HG02759 (cell line): ENCODE data around the gene GPR42.
"Not testable (repeated sequence)": the region's sequence is repeated elsewhere in the genome, so short reads cannot be mapped to it uniquely, and the experiment has no call there.

Experiments used
- ATAC-seq: cut with Tn5 transposase; IDR thresholded peaks from one replicate; pipeline ENCODE4 v1.9.1; 2021; ENCODE audit warnings: mild to moderate bottlenecking, moderate library complexity; ENCODE audit not compliant: unreplicated experiment

GPR42 gene

GRCh38 chr19:35362261-35363000 is 8.4 kb upstream of the GPR42 start:
- ATAC-seq: no peak

GRCh38 chr19:35363001-35363590 is 7.8 kb upstream of the GPR42 start:
- ATAC-seq: no peak

GRCh38 chr19:35363711-35364425 is 7.0 kb upstream of the GPR42 start:
- ATAC-seq: no peak

DNA sequence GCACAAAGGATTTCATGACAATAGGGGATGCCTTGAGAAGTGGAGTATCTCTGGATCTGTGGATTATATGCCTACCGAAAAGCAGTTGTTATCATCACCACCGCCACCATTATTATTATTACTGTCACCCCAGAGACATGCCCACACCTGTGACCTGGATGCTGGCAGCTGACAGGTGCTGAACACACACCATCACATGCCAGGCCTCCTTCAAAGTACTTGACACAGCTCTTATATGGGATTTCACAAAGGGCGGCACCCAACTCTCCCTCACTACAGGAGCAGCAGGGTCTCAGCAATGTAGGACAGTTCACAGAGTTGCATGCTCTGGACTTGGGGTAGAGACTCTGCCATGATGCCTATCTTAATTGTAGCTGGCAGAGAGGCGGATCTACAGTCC is 5.6 kb upstream of the GPR42 start:
- no peak for ATAC-seq

DNA sequence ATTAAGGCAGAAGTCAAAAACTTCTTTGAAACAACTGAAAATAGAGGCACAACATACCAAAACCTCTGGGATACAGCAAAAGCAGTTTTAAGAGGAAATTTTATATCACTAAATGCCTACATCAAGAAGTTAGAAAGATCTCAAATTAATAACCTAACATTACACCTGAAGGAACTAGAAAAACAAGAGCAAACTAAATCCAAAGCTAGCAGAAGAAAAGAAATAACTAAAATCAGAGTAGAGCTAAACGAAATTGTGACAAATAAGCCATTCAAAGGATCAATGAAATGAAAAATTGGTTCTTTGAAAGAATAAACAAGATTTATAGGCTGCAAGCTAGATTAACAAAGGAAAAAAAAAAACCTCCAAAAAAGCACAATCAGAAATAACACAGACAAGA is 2.5 kb upstream of the GPR42 start:
- ATAC-seq: no peak

- ATAC-seq: no peak
These were observed 1.3 kb upstream of the GPR42 start for GRCh38 chr19:35369522-35369921.

- no peak for ATAC-seq
These were observed 2.6 kb downstream of the GPR42 start for GRCh38 chr19:35373492-35373891.

DNA sequence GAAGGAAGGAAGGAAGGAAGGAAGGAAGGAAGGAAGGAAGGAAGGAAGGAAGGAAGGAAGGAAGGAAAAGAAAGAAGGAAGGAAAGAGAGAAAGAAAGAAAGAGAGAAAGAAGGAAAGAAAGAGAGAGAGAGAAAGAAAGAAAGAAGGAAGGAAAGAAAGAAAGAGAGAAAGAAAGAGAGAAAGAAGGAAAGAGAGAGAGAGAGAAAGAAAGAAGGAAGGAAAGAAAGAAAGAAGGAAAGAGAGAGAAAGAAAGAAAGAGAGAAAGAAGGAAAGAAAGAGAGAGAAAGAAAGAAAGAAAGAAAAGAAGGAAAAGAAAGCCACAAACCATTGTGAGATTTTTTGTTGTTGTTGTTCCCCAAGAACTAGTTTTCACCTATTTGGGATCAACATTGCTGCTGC is 3.2 kb downstream of the GPR42 start:
- not testable (repeated sequence) for ATAC-seq

DNA sequence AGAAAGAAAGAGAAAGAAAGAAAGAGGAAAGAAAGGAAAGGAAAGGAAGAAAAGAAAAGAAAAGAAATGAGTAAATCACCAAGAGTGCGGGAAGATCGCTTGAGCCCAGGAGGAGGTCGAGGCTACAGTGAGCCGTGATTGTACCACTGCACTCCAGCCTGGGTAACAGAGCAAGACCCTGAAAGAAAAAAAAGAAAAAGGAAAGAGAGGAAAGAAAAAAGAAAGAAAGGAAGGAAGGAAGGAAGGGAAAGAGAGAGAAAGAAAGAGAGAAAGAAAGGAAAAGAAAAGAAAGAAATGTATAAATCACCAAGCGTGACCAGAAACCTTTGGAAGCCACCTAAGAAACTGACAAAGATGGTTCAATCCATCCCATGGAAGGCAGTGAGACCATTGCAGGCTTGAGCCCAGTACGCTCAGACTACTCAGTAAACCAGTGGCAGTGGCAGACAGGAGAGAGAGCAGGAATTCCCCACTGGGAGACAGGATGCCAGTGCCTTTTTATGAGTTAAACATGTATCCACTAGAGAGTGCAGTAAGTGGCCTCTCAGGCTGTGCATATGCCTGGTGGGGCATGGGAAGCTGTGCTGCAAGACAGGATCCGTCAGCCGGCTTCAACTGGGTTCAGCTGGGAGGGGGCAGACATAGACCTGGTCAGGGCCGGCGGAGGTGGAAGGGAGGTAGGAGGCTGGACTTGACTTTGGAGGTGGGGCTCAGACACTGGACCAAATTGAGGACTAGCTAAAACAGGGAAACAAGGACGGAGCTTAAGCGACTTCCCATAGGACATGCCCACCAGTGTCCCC is 4.8 kb downstream of the GPR42 start:
- ATAC-seq: no peak

- ATAC-seq: no peak
These were observed 6.8 kb downstream of the GPR42 start for GRCh38 chr19:35377656-35378055.

DNA sequence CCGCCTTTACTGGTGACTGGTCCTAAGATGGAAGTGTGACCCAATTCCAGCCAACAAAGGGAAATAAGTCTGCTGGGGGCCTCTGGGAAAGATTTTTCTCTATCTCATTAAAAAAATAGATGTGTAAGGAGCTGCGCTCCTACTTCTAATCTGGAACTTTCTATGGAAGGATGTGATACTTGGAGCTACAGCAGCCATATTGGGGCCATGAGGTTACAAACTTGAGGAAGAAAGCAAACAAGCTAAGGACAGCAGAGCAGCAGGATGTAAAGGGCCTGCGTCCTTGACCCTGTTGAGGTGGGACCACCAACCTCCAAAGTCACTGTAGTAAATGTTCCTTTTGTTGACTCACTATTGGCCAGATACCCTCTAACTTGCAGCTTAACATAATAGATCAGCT is 7.5 kb downstream of the GPR42 start:
- no peak for ATAC-seq

DNA sequence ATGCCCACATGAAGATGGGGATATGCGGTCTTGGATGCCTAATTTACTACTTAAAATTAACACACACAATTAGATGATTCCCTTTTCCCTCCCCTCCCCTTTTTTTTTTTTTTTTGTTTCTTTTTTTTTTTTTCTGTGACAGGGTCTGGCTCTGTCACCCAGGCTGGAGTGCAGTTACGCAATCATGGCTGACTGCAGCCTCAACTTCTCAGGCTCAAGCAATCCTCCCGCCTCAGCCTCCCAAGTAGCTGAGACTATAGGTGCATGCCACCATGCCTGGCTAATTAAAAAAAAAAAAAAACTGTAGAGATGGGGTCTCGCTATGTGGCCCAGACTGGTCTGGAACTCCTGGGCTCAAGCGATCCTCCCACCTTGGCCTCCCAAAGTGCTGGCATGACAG is 8.7 kb downstream of the GPR42 start:
- not testable (repeated sequence) for ATAC-seq

- no peak for ATAC-seq
These were observed 9.1 kb downstream of the GPR42 start for GRCh38 chr19:35379992-35380391.

GRCh38 chr19:35380450-35381124 is 9.7 kb downstream of the GPR42 start:
- no peak for ATAC-seq

- no peak for ATAC-seq
These were observed 10.4 kb downstream of the GPR42 start for GRCh38 chr19:35381318-35381717.

DNA sequence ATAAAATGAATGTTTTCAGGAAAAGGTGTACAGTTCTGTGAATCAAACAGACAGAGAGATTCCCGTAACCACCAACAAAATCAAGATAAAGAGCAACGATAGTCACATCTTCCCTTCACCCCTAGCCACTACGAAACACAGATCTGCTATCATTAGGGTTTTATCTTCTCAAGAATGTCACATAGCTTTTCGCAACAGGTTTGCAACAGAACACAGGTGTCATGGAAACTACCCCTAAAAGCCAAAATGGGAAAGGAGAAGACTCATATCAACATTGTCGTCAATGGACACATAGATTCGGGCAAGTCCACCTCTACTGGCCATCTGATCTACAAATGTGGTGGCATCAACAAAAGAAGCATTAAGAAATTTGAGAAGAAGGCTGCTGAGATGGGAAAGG is 11.1 kb downstream of the GPR42 start:
- ATAC-seq: no peak

DNA sequence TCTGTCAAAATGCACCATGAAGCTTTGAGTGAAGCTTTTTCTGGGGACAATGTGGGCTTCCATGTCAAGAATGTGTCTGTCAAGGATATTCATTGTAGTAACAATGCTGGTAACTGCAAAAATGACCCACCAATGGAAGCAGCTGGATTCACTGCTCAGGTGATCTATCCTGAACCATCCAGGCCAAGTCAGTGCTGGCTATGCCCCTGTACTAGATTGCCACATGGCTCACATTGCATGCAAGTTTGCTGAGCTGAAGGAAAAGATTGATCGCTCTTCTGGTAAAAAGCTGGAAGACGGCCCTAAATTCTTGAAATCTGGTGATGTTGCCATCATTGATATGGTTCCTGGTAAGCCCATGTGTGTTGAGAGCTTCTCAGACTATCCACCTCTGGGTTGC is 12.7 kb downstream of the GPR42 start:
- ATAC-seq: no peak

DNA sequence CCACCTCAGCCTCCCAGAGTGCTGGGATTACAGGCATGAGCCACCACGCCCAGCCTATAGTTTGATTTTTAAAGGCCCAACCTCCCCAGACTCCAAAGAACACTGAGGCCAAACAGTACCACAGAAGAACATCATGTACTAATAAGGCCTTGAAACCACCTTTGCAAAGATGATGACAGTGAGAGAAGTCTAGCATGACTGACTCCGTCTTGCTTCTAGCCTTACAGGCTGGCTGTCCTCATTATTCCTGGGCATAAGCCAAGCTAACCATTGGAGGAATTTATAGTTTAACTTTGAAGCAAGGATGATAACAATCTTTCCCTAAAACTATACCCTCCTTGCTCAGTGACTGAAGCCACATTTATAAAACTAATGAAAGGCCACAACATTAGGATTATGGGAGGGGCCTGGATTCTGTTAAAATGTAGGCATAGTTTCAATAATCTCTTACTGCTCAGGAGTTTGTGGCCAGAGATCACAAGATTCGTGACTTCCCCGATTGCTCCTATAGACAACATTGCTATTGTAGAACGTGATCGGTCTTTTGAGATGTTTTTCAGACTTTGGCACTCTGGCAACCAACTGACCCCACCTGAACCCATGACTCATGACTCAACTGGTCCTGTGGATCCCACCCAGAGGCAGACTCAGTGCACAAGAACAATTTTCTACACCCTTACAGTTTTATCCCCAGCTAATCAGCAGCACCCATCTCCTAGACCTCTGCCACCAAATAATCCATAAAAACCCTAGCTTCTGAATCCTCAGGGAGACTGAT is 17.6 kb downstream of the GPR42 start:
- ATAC-seq: no peak

DNA sequence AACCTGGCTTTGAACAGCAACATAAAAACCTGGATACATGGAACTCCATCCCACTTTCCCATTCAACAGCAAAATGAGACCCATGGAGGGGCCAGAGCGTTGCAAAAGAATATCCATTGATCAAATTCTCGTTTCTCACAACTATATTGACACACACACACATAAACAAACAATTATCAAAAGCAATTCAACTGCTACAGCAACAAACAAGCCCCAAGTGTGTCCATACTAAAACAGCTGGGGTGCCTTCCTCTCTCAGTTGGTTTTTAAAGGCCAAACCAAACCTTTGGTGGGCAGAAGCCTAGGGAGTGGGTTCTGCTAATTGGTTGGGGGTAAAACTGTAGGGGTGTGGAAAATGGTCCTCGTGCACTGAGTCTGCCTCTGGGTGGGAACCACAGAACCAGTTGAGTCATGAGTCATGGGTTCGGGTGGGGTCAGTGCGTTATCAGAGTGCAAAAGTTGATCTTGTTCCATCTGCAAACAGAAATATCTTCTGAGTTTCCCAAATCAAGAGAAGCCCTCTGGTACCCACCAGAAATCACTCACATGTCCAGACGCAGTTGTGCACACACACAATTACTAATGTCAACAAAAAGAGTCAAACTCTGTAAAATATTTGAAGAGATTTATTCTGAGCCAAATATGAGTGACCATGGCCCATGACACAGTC is 18.5 kb downstream of the GPR42 start:
- ATAC-seq: no peak
